MCF 10A (cell line): ENCODE results near the gene RARS1. TPM values are rescaled to one million over a fixed set of nuclear protein-coding genes. Genes with fewer than 3 reads are reported as not detected.

Source experiments
- BruUV-seq: library from RNA; stranded (reverse); fragments of 400-500 nt; replicated peaks from 2 replicates; lab custom pipeline; 2021; lab: Mats Ljungman, UMichigan
- CTCF ChIA-PET: fragments of 300-600 bp; sonication (Branson Sonifier 250); formaldehyde crosslinking; extraction: SDS; loops from one replicate; lab custom pipeline; 2021; ENCODE audit warnings: antibody characterized with exemption, inconsistent platforms; lab: Yijun Ruan, JAX
- POLR2A ChIA-PET: fragments of 300-600, 350-650 bp; sonication (Branson Sonifier 250); formaldehyde crosslinking; extraction: SDS; loops from one replicate; lab custom pipeline; 2020; ENCODE audit warnings: antibody characterized with exemption, inconsistent platforms; lab: Yijun Ruan, JAX
- DNase-seq: peaks from one replicate; pipeline ENCODE4 v3.0.0-alpha.2; 2018; ENCODE audit not compliant: unreplicated experiment
- H3K27ac Mint-ChIP-seq: one replicate; pipeline ENCODE4 v1.8.0; 2022; ENCODE audit warnings: mild to moderate bottlenecking, low read depth, mixed read lengths; ENCODE audit not compliant: unreplicated experiment
- H3K27me3 Mint-ChIP-seq: one replicate; pipeline ENCODE4 v1.8.0; 2022; ENCODE audit warnings: mixed read lengths; ENCODE audit not compliant: insufficient read depth, unreplicated experiment
- H3K36me3 Mint-ChIP-seq: one replicate; pipeline ENCODE4 v1.8.0; 2022; ENCODE audit warnings: mild to moderate bottlenecking, moderate library complexity, mixed read lengths; ENCODE audit not compliant: insufficient read depth, unreplicated experiment
- H3K4me1 Mint-ChIP-seq: one replicate; pipeline ENCODE4 v1.8.0; 2022; ENCODE audit warnings: mixed read lengths; ENCODE audit not compliant: insufficient read depth, unreplicated experiment
- H3K4me3 Mint-ChIP-seq: one replicate; pipeline ENCODE4 v1.8.0; 2022; ENCODE audit warnings: mild to moderate bottlenecking, moderate library complexity, mixed read lengths; ENCODE audit not compliant: unreplicated experiment
- H3K9me3 Mint-ChIP-seq: one replicate; pipeline ENCODE4 v1.8.0; 2022; ENCODE audit warnings: mixed read lengths; ENCODE audit not compliant: unreplicated experiment
- CTCF ChIP-seq: fragments of 200-600 bp; IDR thresholded peaks from one replicate; pipeline ENCODE4 v1.8.0; 2022; ENCODE audit warnings: antibody characterized with exemption, mild to moderate bottlenecking; ENCODE audit not compliant: unreplicated experiment
- intact Hi-C: fragments of 100-400 bp; cut with micrococcal nuclease; formaldehyde crosslinking; loops from 2 replicates; pipeline ENCODE4 v1.14.1; 2022
- total RNA-seq: library from RNA; stranded (reverse); gene quantifications from 2 replicates; pipeline ENCODE4 v1.2.3, GENCODE V29; 2022

Gene RARS1
- total RNA-seq, 1 experiment from 2014 or later = 127 TPM

- no TSS peak for BruUV-seq
- Mint-ChIP-seq H3K4me1 (peaks cover 14% of the 10 kb centered on the region), H3K27me3 (no peaks in the 10 kb centered on the region), H3K9me3 (no peaks in the 10 kb centered on the region), H3K36me3 (peaks cover 3% of the 10 kb centered on the region), H3K27ac (no peak overlapping the region), H3K4me3 (no peak overlapping the region)
- no peak for TF ChIP-seq CTCF
- CTCF ChIA-PET = interaction anchor here (0.6 to 1.0 kb wide), 2 partner anchors 62 to 75 kb away, joined by 3 read pairs; no protein-coding TSS in a partner anchor
- POLR2A ChIA-PET = interaction anchor here (0.8 kb wide), 1 partner anchor 24 kb away, joined by 3 read pairs; no protein-coding TSS in a partner anchor
- intact Hi-C loops = no loop called here
- DNase-seq = no peak
Observed at GRCh38 chr5:168481330-168481788, 4.9 kb upstream of the RARS1 start.

DNA sequence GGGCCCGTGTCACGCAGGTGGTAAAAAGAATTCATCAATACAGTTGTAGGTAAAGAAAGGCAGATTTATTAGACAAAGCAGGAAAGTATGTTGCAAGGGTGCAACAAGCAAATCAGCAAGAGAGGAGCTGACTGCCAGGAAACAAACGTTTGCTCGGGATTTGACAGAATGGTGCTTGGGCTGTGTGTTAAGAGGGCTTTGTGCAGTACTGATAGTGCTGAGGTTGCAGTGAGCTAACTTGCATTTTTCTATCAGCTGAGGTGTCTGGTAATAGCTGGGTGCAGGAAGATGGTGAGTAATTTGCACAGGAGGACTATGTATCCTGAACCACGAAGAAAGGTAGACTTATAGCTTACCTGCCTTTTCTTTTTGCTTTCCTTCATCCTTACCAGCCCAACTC is 3.9 kb upstream of the RARS1 start:
- Mint-ChIP-seq H3K27me3 (no peaks in the 10 kb centered on the region), H3K9me3 (no peaks in the 10 kb centered on the region), H3K4me3 (no peak overlapping the region), H3K4me1 (peaks cover 16% of the 10 kb centered on the region), H3K27ac (no peak overlapping the region), H3K36me3 (peaks cover 12% of the 10 kb centered on the region)
- BruUV-seq = no TSS peak
- CTCF ChIA-PET = interaction anchor here (0.7 to 1.0 kb wide), 4 partner anchors 108 to 213 kb away, joined by 3 to 4 read pairs (median 3); no protein-coding TSS in a partner anchor
- intact Hi-C loops = no loop called here
- POLR2A ChIA-PET = no interaction called here
- no peak for DNase-seq
- TF ChIP-seq CTCF = no peak

- BruUV-seq = no TSS peak
- TF ChIP-seq CTCF = no peak
- no peak for DNase-seq
- no peaks in the 10 kb centered on the region for H3K27me3 Mint-ChIP-seq
- H3K9me3 Mint-ChIP-seq = no peaks in the 10 kb centered on the region
- H3K4me1 Mint-ChIP-seq = peaks cover 23% of the 10 kb centered on the region
- H3K36me3 Mint-ChIP-seq = peaks cover 78% of the 10 kb centered on the region
- no peak overlapping the region for H3K4me3 Mint-ChIP-seq
- intact Hi-C loops = loop anchor here (5.0 kb wide), 3 partner anchors 163 to 1093 kb away; partner anchors contain the start of gene SPDL1
- POLR2A ChIA-PET = interaction anchor here (0.7 to 4.5 kb wide), 3 partner anchors 8 to 23 kb away, joined by 3 to 43 read pairs (median 4); no protein-coding TSS in a partner anchor
- no peak overlapping the region for H3K27ac Mint-ChIP-seq
- CTCF ChIA-PET = interaction anchor here (4.6 to 5.4 kb wide), 2 partner anchors 18 to 220 kb away, joined by 33 to 54 read pairs; no protein-coding TSS in a partner anchor
Observed at GRCh38 chr5:168489059-168489458, 2.8 kb downstream of the RARS1 start.

GRCh38 chr5:168494057-168494555 is 7.8 kb downstream of the RARS1 start:
- Mint-ChIP-seq H3K9me3 (no peaks in the 10 kb centered on the region), H3K27ac (peak overlapping the region; percentile 35), H3K27me3 (no peaks in the 10 kb centered on the region), H3K4me3 (no peak overlapping the region), H3K4me1 (peaks cover 4% of the 10 kb centered on the region), H3K36me3 (peaks cover 98% of the 10 kb centered on the region)
- POLR2A ChIA-PET = interaction anchor here (1.2 kb wide), 1 partner anchor 13 kb away, joined by 3 read pairs; no protein-coding TSS in a partner anchor
- BruUV-seq = no TSS peak
- TF ChIP-seq CTCF = no peak
- no peak for DNase-seq
- CTCF ChIA-PET = interaction anchor here (1.0 kb wide), 1 partner anchor 82 kb away, joined by 3 read pairs; no protein-coding TSS in a partner anchor
- intact Hi-C loops = no loop called here
